ENCODE measurements around the gene FIBCD1. TPM values are rescaled to one million over a fixed set of nuclear protein-coding genes. Genes with fewer than 3 reads are reported as not detected.

The FIBCD1 gene
- total RNA-seq, 1 experiment from 2014 or later = 6.6 TPM

- H3K4me3 Mint-ChIP-seq = no peak overlapping the region
- no peak for TF ChIP-seq ZNF121 (CRISPR knock-in tag; IDR thresholded peaks at IDR 0.05)
- TF ChIP-seq TEAD1 (CRISPR knock-in tag; IDR thresholded peaks at IDR 0.05) = no peak
- no peak for TF ChIP-seq FOXK1 (CRISPR knock-in tag; IDR thresholded peaks at IDR 0.05)
- no peak for TF ChIP-seq PRDM15 (CRISPR knock-in tag; IDR thresholded peaks at IDR 0.05)
- TF ChIP-seq RELA (CRISPR knock-in tag; IDR thresholded peaks at IDR 0.05; ENCODE audit: borderline replicate concordance) = no peak
- TF ChIP-seq USF2 (CRISPR knock-in tag; IDR thresholded peaks at IDR 0.05) = no peak
- no peak for TF ChIP-seq MYBL2 (CRISPR knock-in tag; IDR thresholded peaks at IDR 0.05)
- no peak for TF ChIP-seq RORB (CRISPR knock-in tag; IDR thresholded peaks at IDR 0.05)
- TF ChIP-seq ESRRA (CRISPR knock-in tag; IDR thresholded peaks at IDR 0.05; ENCODE audit: borderline replicate concordance) = no peak
- TF ChIP-seq KAT7 (CRISPR knock-in tag; IDR thresholded peaks at IDR 0.05; ENCODE audit: borderline replicate concordance) = no peak
- TF ChIP-seq JUN (CRISPR knock-in tag; IDR thresholded peaks at IDR 0.05) = no peak
- TF ChIP-seq TCF7 (CRISPR knock-in tag; IDR thresholded peaks at IDR 0.05; ENCODE audit: low read depth) = no peak
- no peak for TF ChIP-seq NFE2L1 (CRISPR knock-in tag; IDR thresholded peaks at IDR 0.05)
- TF ChIP-seq PREB (CRISPR knock-in tag; IDR thresholded peaks at IDR 0.05; ENCODE audit: borderline replicate concordance) = no peak
- no peaks in the 10 kb centered on the region for H3K27me3 Mint-ChIP-seq (ENCODE audit: low read depth)
- no peaks in the 10 kb centered on the region for H3K4me1 Mint-ChIP-seq
- ATAC-seq (no peak), DNase-seq (ENCODE audit: low spot score) (no peak)
- ChIA-PET POLR2A (no interaction called here), CTCF (interaction anchor here (1.1 to 8.4 kb wide), 7 partner anchors 29 to 193 kb away, joined by 3 to 69 read pairs (median 14); no protein-coding TSS in a partner anchor)
- no peaks in the 10 kb centered on the region for H3K36me3 Mint-ChIP-seq
- H3K27ac Mint-ChIP-seq = peak overlapping the region; percentile 60
- H3K9me3 Mint-ChIP-seq = no peaks in the 10 kb centered on the region
These were observed 44.5 kb downstream of the FIBCD1 start for GRCh38 chr9:130894546-130894945.

GRCh38 chr9:130893341-130894101 lies 45.5 kb downstream of the FIBCD1 start:
- ChIA-PET POLR2A (interaction anchor here (0.5 kb wide), 1 partner anchor 71 kb away, joined by 3 read pairs; no protein-coding TSS in a partner anchor), CTCF (interaction anchor here (0.6 to 8.4 kb wide), 16 partner anchors 18 to 192 kb away, joined by 3 to 69 read pairs (median 4); no protein-coding TSS in a partner anchor)
- no peaks in the 10 kb centered on the region for H3K4me1 Mint-ChIP-seq
- H3K27ac Mint-ChIP-seq = peak overlapping the region; percentile 60; the same call in 1 of the 2 replicates
- 0 out of 2 replicates have a peak, but pooled peaks cover 2% of the 10 kb centered on the region for H3K36me3 Mint-ChIP-seq
- no peak overlapping the region for H3K4me3 Mint-ChIP-seq
- DNase-seq (ENCODE audit: low spot score) (peak; percentile 51), ATAC-seq (peak; percentile 63)
- H3K27me3 Mint-ChIP-seq (ENCODE audit: low read depth) = no peaks in the 10 kb centered on the region
- no peaks in the 10 kb centered on the region for H3K9me3 Mint-ChIP-seq
- TF ChIP-seq SP1 (CRISPR knock-in tag; conservative IDR thresholded peaks at IDR 0.05) = no peak
- TF ChIP-seq ZSCAN18 (CRISPR knock-in tag; IDR thresholded peaks at IDR 0.05) = no peak
- 0 out of 2 replicates have a peak, but pooled peaks have one; percentile 35 for TF ChIP-seq HMGXB4 (CRISPR knock-in tag; IDR thresholded peaks at IDR 0.05)
- no peak for TF ChIP-seq NFYB (CRISPR knock-in tag; conservative IDR thresholded peaks at IDR 0.05; ENCODE audit: low read depth)
- TF ChIP-seq PRDM15 (CRISPR knock-in tag; IDR thresholded peaks at IDR 0.05) = 0 out of 2 replicates have a peak, but pooled peaks have one; percentile 11
- TF ChIP-seq JAZF1 (CRISPR knock-in tag; IDR thresholded peaks at IDR 0.05) = no peak
- 0 out of 2 replicates have a peak, but pooled peaks have one; percentile 26 for TF ChIP-seq MYBL2 (CRISPR knock-in tag; IDR thresholded peaks at IDR 0.05)
- no peak for TF ChIP-seq SMAD3 (CRISPR knock-in tag; IDR thresholded peaks at IDR 0.05; ENCODE audit: borderline replicate concordance)
- 0 out of 2 replicates have a peak, but pooled peaks have one; percentile 24 for TF ChIP-seq RELA (CRISPR knock-in tag; IDR thresholded peaks at IDR 0.05; ENCODE audit: borderline replicate concordance)
- no peak for TF ChIP-seq FOXP1 (CRISPR knock-in tag; IDR thresholded peaks at IDR 0.05; ENCODE audit: borderline replicate concordance)
